SU-DHL-6 (cell line): Measurements from ENCODE around the gene AIFM1.

ENCODE experiments used
- CTCF ChIP-seq: fragments of 200-600 bp; sonication (generic); IDR thresholded peaks from one replicate; pipeline ENCODE4 v1.5.1; 2017; ENCODE audit warnings: antibody characterized with exemption, mild to moderate bottlenecking, low read length, moderate library complexity; ENCODE audit not compliant: insufficient read depth, poor library complexity, severe bottlenecking
- EZH2phosphoT487 ChIP-seq: fragments of 200-600 bp; sonication (generic), shearing (Covaris generic); conservative IDR thresholded peaks from 2 replicates; pipeline ENCODE4 v1.6.1; 2018; ENCODE audit warnings: mild to moderate bottlenecking, antibody characterized with exemption, low read length, moderate library complexity, mixed read lengths

GRCh38 chrX:130120746-130121504, 44.7 kb downstream of the AIFM1 start:
- TF ChIP-seq CTCF (peak; percentile 46), EZH2phosphoT487 (no peak)
